ENCODE results near the gene SUGP2.

SUGP2 gene

GRCh38 chr19:18946918-18947317 lies 86.4 kb downstream of the SUGP2 start:
- H3K4me3 ChIP-seq (ENCODE audit: low read depth, low read length) = no peak overlapping the region
- no peak for TF ChIP-seq CTCF (IDR thresholded peaks at IDR 0.05; ENCODE audit: borderline replicate concordance, insufficient read depth, low read depth, low read length)

DNA sequence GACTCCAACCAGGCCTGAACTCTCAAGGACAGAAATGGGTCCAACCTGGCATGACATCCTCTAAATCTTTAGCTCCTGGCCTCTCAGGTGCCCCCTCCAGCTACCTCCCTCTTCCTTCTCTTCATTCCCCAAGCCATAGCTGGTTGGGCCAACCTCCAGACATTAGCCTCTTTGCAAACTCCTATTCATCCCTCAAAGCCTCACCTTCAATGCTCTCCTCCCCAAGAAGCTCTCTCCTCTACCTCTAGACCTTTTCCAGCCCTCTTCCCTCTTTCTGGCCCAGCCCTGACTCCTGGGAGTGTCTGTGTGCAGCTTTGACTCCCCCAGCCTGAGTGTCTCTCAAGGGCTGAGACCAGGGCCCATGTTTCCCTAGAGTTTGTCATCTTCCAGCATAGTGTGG lies 87.0 kb downstream of the SUGP2 start:
- no peak for TF ChIP-seq CTCF (IDR thresholded peaks at IDR 0.05; ENCODE audit: borderline replicate concordance, insufficient read depth, low read depth, low read length)
- no peak overlapping the region for H3K4me3 ChIP-seq (ENCODE audit: low read depth, low read length)

- TF ChIP-seq CTCF (IDR thresholded peaks at IDR 0.05; ENCODE audit: borderline replicate concordance, insufficient read depth, low read depth, low read length) = no peak
These were observed 88.0 kb downstream of the SUGP2 start for GRCh38 chr19:18945297-18945696.

DNA sequence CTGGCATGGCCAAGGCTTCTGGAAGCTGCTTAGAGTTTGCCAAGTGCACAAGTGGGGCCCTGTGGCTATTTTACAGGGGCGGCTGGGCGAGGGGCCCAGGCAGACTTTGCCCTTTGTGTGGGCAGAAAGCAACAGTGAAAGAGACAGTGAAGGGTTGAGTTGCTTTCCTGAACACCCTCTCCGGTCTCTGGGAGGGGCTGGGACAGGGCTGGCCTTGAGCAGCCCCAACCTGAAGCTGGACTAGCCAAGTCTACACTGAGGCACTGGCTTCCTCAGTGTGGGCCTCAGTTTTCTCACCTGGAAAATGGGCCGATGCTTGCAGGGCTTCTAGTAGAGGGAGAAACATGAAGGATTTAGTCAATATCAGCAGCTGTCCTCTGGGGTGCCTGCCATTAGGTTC lies 89.9 kb downstream of the SUGP2 start:
- H3K4me3 ChIP-seq (ENCODE audit: low read depth, low read length) = no peak overlapping the region

More at GRCh38 chr19:18945297-18945696, 88.0 kb downstream of the SUGP2 start:
- no peak overlapping the region for H3K4me3 ChIP-seq (ENCODE audit: low read depth, low read length)

GRCh38 chr19:18942692-18943091 lies 90.6 kb downstream of the SUGP2 start:
- TF ChIP-seq CTCF (IDR thresholded peaks at IDR 0.05; ENCODE audit: borderline replicate concordance, insufficient read depth, low read depth, low read length) = no peak

More for the DNA sequence above, 89.9 kb downstream of the SUGP2 start:
- no peak for TF ChIP-seq CTCF (IDR thresholded peaks at IDR 0.05; ENCODE audit: borderline replicate concordance, insufficient read depth, low read depth, low read length)

GRCh38 chr19:18941628-18942354 lies 91.5 kb downstream of the SUGP2 start:
- no peak overlapping the region for H3K4me3 ChIP-seq (ENCODE audit: low read depth, low read length)
- TF ChIP-seq CTCF (IDR thresholded peaks at IDR 0.05; ENCODE audit: borderline replicate concordance, insufficient read depth, low read depth, low read length) = no peak

More at GRCh38 chr19:18942692-18943091, 90.6 kb downstream of the SUGP2 start:
- H3K4me3 ChIP-seq (ENCODE audit: low read depth, low read length) = no peak overlapping the region
